AG09309 (cell line): Measurements from ENCODE around the gene SYN1.
A peak's percentile ranks its signal among the peaks of the same experiment; 100 is the strongest.
"Not testable (repeated sequence)": the region's sequence is repeated elsewhere in the genome, so short reads cannot be mapped to it uniquely, and the experiment has no call there.

Experiments
- DNase-seq: peaks from one replicate; pipeline ENCODE4 v3.0.0-alpha.2; 2010; ENCODE audit warnings: low read depth
- H3K4me3 ChIP-seq: 2 replicates; pipeline ENCODE4 v1.5.1; 2011; ENCODE audit warnings: mild to moderate bottlenecking, low read depth, low read length, moderate library complexity; ENCODE audit not compliant: control insufficient read depth
- CTCF ChIP-seq: IDR thresholded peaks from 2 replicates; pipeline ENCODE4 v1.5.1; 2011; ENCODE audit warnings: mild to moderate bottlenecking, low read depth, low read length, inconsistent platforms; ENCODE audit not compliant: insufficient read depth, control insufficient read depth; ENCODE audit errors: missing control alignments

The SYN1 gene

GRCh38 chrX:47605024-47605423 is 14.6 kb downstream of the SYN1 start:
- TF ChIP-seq CTCF = no peak
- no peak overlapping the region for H3K4me3 ChIP-seq
- DNase-seq = no peak

- H3K4me3 ChIP-seq, DNase-seq: not testable (repeated sequence)
These were observed 16.5 kb downstream of the SYN1 start for GRCh38 chrX:47603125-47603524.

- no peak for TF ChIP-seq CTCF
- H3K4me3 ChIP-seq = no peak overlapping the region
- no peak for DNase-seq
These were observed 22.4 kb downstream of the SYN1 start for GRCh38 chrX:47597222-47597621.

- TF ChIP-seq CTCF = no peak
- DNase-seq = no peak
- H3K4me3 ChIP-seq = no peak overlapping the region
These were observed 23.4 kb downstream of the SYN1 start for GRCh38 chrX:47596256-47596655.

DNA sequence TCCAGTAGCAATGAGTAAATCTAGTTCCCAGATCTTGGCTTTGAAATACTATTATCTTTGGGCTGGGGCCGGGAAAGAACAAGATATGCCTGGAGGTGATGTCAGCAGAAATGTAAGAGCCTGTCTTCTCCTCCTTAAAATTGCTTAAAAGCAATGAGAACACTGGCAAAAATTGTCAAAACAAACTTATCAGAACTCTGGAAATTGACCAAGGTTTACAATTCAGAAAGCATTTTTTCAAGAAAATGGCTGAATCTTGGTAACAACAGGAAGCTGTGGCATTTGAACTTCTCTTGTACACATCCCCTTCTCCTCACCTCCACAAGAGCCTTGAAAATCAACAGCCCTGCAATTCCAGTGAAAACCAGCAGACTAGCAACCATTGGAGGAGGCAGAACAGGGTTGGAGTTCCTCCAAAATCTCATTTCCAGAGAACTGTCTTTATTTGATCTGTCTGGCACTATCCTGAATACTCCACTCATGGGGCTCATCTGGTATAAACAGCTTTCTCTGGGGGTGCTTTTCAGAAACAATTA is 23.9 kb downstream of the SYN1 start:
- H3K4me3 ChIP-seq = no peak overlapping the region
- peak; percentile 25 for DNase-seq
- TF ChIP-seq CTCF = no peak

DNA sequence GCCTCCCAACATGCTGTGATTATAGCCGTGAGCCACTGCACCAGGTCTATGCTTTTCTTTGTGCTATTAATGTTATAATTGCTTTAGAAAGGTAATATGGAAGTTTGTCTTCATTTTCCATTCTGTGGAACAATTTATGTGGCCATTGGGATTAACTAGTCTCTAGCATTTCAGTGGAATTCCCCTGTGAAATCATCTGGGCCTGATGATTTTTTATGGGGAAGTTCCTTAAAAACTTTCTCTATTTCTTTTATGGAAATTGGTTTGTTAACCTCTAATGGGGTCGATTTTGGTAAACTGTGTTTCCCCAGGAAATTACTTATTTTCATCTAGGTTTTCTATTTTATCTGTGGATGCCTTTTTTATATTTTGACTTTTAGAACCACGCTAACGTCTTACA is 26.1 kb downstream of the SYN1 start:
- DNase-seq = no peak
- H3K4me3 ChIP-seq = no peak overlapping the region
- no peak for TF ChIP-seq CTCF

- no peak overlapping the region for H3K4me3 ChIP-seq
- no peak for DNase-seq
- no peak for TF ChIP-seq CTCF
These were observed 28.7 kb downstream of the SYN1 start for GRCh38 chrX:47590984-47591383.
